ENCODE measurements around the gene ADGRL3.
"Not testable (repeated sequence)": the region's sequence is repeated elsewhere in the genome, so short reads cannot be mapped to it uniquely, and the experiment has no call there.

The ADGRL3 gene

DNA sequence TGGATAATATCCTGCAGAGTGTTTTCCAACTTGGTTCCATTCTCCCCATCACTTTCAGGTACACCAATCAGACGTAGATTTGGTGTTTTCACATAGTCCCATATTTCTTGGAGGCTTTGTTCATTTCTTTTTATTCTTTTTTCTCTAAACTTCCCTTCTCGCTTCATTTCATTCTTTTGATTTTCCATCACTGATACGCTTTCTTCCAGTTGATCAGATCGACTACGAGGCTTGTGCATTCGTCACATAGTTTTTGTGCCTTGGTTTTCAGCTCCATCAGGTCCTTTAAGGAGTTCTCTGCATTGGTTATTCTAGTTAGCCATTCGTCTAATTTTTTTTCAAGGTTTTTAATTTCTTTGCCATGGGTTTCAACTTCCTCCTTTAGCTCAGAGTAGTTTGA is 559.1 kb downstream of the ADGRL3 start:
- not testable (repeated sequence) for H2AFZ ChIP-seq (ENCODE audit: low read length, unreplicated experiment); H3K4me1 ChIP-seq (ENCODE audit: control insufficient read depth, insufficient read depth, low read length, unreplicated experiment); H3K36me3 ChIP-seq (ENCODE audit: insufficient read depth, low read length); H3K4me3 ChIP-seq (ENCODE audit: low read depth, low read length); H3K27ac ChIP-seq (ENCODE audit: low read depth, low read length); H3K27me3 ChIP-seq (ENCODE audit: insufficient read depth, low read length); H3K79me2 ChIP-seq (ENCODE audit: control insufficient read depth, insufficient read depth, low read length, unreplicated experiment)

DNA sequence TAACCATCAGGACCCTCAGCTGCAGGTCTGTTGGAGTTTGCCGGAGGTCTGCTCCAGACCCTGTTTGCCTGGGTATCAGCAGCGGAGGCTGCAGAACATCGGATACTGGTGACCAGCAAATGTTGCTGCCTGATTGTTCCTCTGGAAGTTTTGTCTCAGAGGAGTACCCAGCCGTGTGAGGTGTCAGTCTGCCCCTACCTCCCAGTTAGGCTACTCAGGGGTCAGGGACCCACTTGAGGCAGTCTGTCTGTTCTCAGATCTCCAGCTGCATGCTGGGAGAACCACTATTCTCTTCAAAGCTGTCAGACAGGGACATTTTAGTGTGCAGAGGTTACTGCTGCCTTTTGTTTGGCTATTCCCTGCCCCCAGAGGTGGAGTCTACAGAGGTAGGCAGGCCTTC is 559.8 kb downstream of the ADGRL3 start:
- not testable (repeated sequence) for H3K4me1 ChIP-seq (ENCODE audit: control insufficient read depth, insufficient read depth, low read length, unreplicated experiment); H2AFZ ChIP-seq (ENCODE audit: low read length, unreplicated experiment); H3K36me3 ChIP-seq (ENCODE audit: insufficient read depth, low read length); H3K79me2 ChIP-seq (ENCODE audit: control insufficient read depth, insufficient read depth, low read length, unreplicated experiment); H3K27ac ChIP-seq (ENCODE audit: low read depth, low read length); H3K27me3 ChIP-seq (ENCODE audit: insufficient read depth, low read length); H3K4me3 ChIP-seq (ENCODE audit: low read depth, low read length)

DNA sequence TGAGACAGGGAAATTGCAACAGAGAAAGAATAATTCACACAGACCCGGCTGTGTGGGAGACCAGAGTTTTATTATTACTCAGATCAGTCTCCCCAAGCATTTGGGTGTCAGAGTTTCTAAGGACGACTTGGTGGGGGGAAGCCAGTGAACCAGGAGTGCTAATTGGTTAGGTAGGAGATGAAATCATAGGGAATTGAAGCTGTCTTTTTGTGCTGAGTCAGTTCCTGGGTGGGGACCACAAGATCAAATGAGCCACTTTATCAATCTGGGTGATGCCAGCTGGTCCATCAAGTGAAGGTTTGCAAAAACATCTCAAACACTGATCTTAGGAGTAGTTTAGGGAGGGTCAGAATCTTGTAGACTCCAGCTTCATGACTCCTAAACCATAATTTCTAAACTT is 560.7 kb downstream of the ADGRL3 start:
- Histone ChIP-seq H2AFZ (ENCODE audit: low read length, unreplicated experiment) (no peak overlapping the region), H3K4me1 (ENCODE audit: control insufficient read depth, insufficient read depth, low read length, unreplicated experiment) (no peaks in the 10 kb centered on the region), H3K27ac (ENCODE audit: low read depth, low read length) (no peak overlapping the region), H3K36me3 (ENCODE audit: insufficient read depth, low read length) (no peaks in the 10 kb centered on the region), H3K4me3 (ENCODE audit: low read depth, low read length) (no peak overlapping the region), H3K79me2 (ENCODE audit: control insufficient read depth, insufficient read depth, low read length, unreplicated experiment) (no peaks in the 10 kb centered on the region), H3K27me3 (ENCODE audit: insufficient read depth, low read length) (no peaks in the 10 kb centered on the region)

DNA sequence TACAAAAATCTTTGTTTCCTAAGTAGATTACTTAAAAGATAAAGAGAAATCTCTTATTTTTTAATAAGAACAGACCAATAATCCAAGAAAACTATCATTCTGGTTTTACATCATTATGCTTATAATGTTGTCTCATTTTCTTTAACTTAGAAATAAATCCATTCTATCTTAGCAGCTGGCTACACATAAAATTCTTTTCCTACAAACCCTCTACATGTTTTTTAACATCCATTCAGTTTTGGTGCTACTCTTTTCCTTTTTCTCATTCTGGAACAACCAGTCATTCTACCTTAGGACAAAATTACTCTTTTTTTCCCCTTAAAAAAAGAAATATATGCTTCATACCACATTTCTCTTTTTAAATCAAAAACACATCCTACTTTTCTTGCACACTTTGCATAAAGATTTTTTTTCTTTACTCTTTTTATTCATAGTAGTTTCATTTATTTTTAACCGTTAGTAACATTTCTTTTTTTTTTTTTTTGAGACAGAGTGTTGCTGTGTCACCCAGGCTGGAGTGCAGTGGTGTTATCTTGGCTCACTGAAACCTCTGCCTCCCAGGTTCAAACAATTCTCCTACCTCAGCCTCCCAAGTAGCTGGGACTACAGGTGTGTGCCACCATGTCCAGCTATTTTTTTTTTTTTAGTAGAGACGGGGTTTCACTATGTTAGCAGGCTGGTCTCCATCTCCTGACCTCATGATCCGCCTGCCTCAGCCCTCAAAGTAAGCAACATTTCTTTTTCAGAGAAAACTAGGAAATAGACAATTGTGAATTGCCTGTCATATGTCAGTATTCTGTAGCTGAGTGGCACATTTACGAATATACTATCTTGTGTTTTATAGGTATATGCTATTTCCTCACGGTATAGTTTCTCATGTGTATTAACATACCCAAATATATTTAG is 562.8 kb downstream of the ADGRL3 start:
- no peak overlapping the region for H3K27ac ChIP-seq (ENCODE audit: low read depth, low read length)
- H3K27me3 ChIP-seq (ENCODE audit: insufficient read depth, low read length): no peaks in the 10 kb centered on the region
- H3K4me1 ChIP-seq (ENCODE audit: control insufficient read depth, insufficient read depth, low read length, unreplicated experiment): no peaks in the 10 kb centered on the region
- no peaks in the 10 kb centered on the region for H3K36me3 ChIP-seq (ENCODE audit: insufficient read depth, low read length)
- no peak overlapping the region for H3K4me3 ChIP-seq (ENCODE audit: low read depth, low read length)
- no peak overlapping the region for H2AFZ ChIP-seq (ENCODE audit: low read length, unreplicated experiment)
- H3K79me2 ChIP-seq (ENCODE audit: control insufficient read depth, insufficient read depth, low read length, unreplicated experiment): no peaks in the 10 kb centered on the region

DNA sequence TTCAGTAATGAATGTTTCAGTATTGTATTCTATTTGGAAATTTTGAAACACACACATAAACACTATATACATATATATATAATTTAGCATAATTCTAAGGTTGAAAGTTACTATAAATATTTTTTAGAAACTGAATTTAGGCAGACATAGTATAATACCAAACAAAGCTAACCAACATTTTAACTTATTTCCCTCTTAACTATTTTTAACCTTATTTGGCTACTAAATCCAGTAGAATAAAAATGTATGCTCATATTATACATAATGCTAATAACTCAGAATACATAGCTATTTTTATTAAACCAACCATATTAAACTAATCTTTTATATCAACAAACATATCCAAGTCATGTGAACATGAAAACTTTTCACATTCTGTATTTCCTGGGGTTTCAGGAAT is 563.6 kb downstream of the ADGRL3 start:
- Histone ChIP-seq H3K79me2 (ENCODE audit: control insufficient read depth, insufficient read depth, low read length, unreplicated experiment) (no peaks in the 10 kb centered on the region), H3K4me3 (ENCODE audit: low read depth, low read length) (no peak overlapping the region), H3K27ac (ENCODE audit: low read depth, low read length) (no peak overlapping the region), H3K27me3 (ENCODE audit: insufficient read depth, low read length) (no peaks in the 10 kb centered on the region), H3K36me3 (ENCODE audit: insufficient read depth, low read length) (no peaks in the 10 kb centered on the region), H3K4me1 (ENCODE audit: control insufficient read depth, insufficient read depth, low read length, unreplicated experiment) (no peaks in the 10 kb centered on the region), H2AFZ (ENCODE audit: low read length, unreplicated experiment) (no peak overlapping the region)

DNA sequence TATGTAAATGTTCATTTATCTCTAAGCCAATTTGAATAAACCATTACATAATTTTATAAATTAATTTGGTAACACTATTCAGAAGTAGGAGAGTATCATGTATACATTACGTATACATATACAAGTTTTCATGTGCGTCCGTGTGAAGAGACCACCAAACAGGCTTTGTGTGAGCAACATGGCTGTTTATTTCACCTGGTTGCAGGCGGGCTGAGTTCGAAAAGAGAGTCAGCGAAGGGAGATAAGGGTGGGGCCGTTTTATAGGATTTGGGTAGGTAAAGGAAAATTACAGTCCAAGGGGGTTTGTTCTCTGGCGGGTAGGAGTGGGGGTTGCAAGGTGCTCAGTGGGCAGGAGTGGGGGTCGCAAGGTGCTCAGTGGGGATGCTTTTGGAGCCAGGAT is 564.0 kb downstream of the ADGRL3 start:
- H3K4me1 ChIP-seq (ENCODE audit: control insufficient read depth, insufficient read depth, low read length, unreplicated experiment); H3K4me3 ChIP-seq (ENCODE audit: low read depth, low read length); H3K27ac ChIP-seq (ENCODE audit: low read depth, low read length); H3K36me3 ChIP-seq (ENCODE audit: insufficient read depth, low read length); H3K27me3 ChIP-seq (ENCODE audit: insufficient read depth, low read length); H2AFZ ChIP-seq (ENCODE audit: low read length, unreplicated experiment); H3K79me2 ChIP-seq (ENCODE audit: control insufficient read depth, insufficient read depth, low read length, unreplicated experiment): not testable (repeated sequence)

DNA sequence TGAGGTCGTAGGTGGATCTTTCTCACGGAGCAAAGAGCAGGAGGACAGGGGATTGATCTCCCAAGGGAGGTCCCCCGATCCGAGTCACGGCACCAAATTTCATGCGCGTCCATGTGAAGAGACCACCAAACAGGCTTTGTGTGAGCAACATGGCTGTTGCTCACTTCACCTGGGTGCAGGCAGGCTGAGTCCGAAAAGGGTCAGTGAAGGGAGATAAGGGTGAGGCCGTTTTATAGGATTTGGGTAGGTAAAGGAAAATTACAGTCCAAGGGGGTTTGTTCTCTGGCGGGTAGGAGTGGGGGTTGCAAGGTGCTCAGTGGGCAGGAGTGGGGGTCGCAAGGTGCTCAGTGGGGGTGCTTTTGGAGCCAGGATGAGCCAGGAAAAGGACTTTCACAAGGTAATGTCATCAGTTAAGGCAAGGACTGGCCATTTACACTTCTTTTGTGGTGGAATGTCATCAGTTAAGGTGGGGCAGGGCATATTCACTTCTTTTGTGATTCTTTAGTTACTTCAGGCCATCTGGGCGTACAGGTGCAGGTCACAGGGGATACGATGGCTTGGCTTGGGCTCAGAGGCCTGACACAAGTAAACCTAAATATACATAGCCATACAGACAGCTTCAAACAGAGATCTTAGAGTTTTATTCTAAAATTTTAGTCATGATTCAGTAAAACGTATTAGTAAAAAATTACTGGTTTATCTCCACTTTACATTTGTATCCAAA is 569.5 kb downstream of the ADGRL3 start:
- H3K4me3 ChIP-seq (ENCODE audit: low read depth, low read length): not testable (repeated sequence)

DNA sequence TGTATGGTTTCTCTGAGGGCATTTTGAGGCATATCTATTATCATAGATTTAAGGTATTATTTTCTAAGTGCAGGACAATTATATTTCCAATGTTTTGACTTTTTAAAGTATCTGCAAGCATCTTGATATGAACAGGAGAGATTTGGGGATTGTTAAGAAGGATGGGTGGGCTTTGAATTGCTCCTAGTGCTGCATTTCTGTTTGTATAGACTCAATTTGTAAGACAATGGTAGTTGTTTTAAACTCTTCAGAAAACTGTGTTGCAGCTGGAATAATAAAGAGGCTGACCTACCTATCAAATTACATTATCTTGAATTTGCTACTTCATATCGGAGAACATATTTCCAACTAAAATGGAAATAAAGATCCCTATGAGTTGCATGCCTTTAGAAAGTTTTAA is 570.3 kb downstream of the ADGRL3 start:
- Histone ChIP-seq H3K4me1 (ENCODE audit: control insufficient read depth, insufficient read depth, low read length, unreplicated experiment) (no peaks in the 10 kb centered on the region), H3K27me3 (ENCODE audit: insufficient read depth, low read length) (no peaks in the 10 kb centered on the region), H3K4me3 (ENCODE audit: low read depth, low read length) (no peak overlapping the region), H3K27ac (ENCODE audit: low read depth, low read length) (no peak overlapping the region), H2AFZ (ENCODE audit: low read length, unreplicated experiment) (no peak overlapping the region), H3K36me3 (ENCODE audit: insufficient read depth, low read length) (no peaks in the 10 kb centered on the region), H3K79me2 (ENCODE audit: control insufficient read depth, insufficient read depth, low read length, unreplicated experiment) (no peaks in the 10 kb centered on the region)

More for the DNA sequence above, 569.5 kb downstream of the ADGRL3 start:
- not testable (repeated sequence) for H3K27me3 ChIP-seq (ENCODE audit: insufficient read depth, low read length); H2AFZ ChIP-seq (ENCODE audit: low read length, unreplicated experiment); H3K27ac ChIP-seq (ENCODE audit: low read depth, low read length); H3K4me1 ChIP-seq (ENCODE audit: control insufficient read depth, insufficient read depth, low read length, unreplicated experiment); H3K79me2 ChIP-seq (ENCODE audit: control insufficient read depth, insufficient read depth, low read length, unreplicated experiment); H3K36me3 ChIP-seq (ENCODE audit: insufficient read depth, low read length)

DNA sequence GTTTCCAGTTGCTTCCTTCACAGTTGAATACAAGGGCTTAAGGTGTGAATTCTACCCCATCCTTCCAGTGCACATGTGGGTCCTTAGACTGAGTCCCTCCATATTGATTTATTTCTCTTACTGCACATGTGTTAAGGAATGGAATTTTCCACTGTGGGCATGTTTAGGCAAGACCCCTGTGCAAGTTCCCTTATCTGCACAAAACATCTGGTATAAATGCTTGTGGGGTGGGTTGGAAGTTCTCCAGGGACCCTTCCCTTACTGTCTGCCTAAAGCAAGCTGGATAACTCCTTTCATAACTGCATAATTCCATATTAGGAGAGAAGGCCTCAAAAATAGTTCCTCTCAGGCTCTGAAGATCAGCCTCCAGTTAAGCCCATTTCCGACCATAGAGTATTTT is 570.9 kb downstream of the ADGRL3 start:
- H3K27me3 ChIP-seq (ENCODE audit: insufficient read depth, low read length): no peaks in the 10 kb centered on the region
- no peaks in the 10 kb centered on the region for H3K4me1 ChIP-seq (ENCODE audit: control insufficient read depth, insufficient read depth, low read length, unreplicated experiment)
- H3K27ac ChIP-seq (ENCODE audit: low read depth, low read length): no peak overlapping the region
- H3K79me2 ChIP-seq (ENCODE audit: control insufficient read depth, insufficient read depth, low read length, unreplicated experiment): no peaks in the 10 kb centered on the region
- no peak overlapping the region for H3K4me3 ChIP-seq (ENCODE audit: low read depth, low read length)
- no peak overlapping the region for H2AFZ ChIP-seq (ENCODE audit: low read length, unreplicated experiment)
- no peaks in the 10 kb centered on the region for H3K36me3 ChIP-seq (ENCODE audit: insufficient read depth, low read length)

DNA sequence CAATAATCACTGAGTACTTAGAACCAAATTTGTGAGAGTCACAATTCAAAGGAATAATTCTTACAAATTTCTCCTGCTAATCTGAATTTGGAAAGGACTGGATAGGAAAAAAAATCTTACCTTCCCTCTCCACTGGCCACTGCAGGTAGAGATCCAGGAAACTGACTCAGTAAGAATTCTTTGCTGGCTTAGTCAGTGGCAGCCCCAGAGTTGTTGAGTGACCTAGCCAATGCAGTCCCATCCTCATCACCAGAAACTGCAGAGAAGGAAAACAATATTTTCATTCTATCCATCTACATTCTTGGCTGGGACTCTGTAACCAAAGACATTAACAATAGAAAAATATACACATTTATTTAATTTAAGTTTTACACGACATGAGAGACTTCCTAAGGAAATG is 572.0 kb downstream of the ADGRL3 start:
- H2AFZ ChIP-seq (ENCODE audit: low read length, unreplicated experiment): no peak overlapping the region
- no peak overlapping the region for H3K4me3 ChIP-seq (ENCODE audit: low read depth, low read length)
- no peaks in the 10 kb centered on the region for H3K36me3 ChIP-seq (ENCODE audit: insufficient read depth, low read length)
- H3K27me3 ChIP-seq (ENCODE audit: insufficient read depth, low read length): no peaks in the 10 kb centered on the region
- no peaks in the 10 kb centered on the region for H3K4me1 ChIP-seq (ENCODE audit: control insufficient read depth, insufficient read depth, low read length, unreplicated experiment)
- H3K27ac ChIP-seq (ENCODE audit: low read depth, low read length): no peak overlapping the region
- no peaks in the 10 kb centered on the region for H3K79me2 ChIP-seq (ENCODE audit: control insufficient read depth, insufficient read depth, low read length, unreplicated experiment)

DNA sequence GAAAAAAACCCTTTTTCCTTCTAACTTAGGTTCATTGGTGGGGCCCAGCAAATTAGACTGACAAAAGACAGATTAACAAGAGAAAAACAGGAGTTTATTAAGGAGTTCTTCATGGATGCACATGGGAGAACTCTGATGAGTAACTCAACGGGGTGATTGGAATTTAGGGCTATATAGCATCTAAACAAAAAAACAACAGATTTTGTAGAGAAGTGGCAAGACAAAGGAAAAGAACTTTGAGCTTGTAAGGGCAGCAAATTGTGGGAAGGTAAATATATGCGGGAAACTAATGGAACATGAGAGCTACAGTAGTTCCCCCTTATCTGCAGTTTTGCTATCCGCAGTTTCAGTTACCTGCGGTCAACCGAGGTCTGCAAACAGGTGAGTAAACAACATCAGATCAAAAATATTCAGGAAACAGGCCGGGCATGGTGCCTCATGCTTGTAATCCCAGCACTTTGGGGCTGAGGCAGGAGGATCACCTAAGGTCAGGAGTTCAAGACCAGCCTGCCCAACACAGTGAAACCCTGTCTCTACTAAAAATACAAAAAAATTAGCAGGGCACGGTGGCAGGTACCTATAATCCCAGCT is 573.6 kb downstream of the ADGRL3 start:
- H3K27ac ChIP-seq (ENCODE audit: low read depth, low read length): no peak overlapping the region
- no peaks in the 10 kb centered on the region for H3K36me3 ChIP-seq (ENCODE audit: insufficient read depth, low read length)
- no peaks in the 10 kb centered on the region for H3K27me3 ChIP-seq (ENCODE audit: insufficient read depth, low read length)
- H3K4me3 ChIP-seq (ENCODE audit: low read depth, low read length): no peak overlapping the region
- H2AFZ ChIP-seq (ENCODE audit: low read length, unreplicated experiment): no peak overlapping the region
- H3K79me2 ChIP-seq (ENCODE audit: control insufficient read depth, insufficient read depth, low read length, unreplicated experiment): no peaks in the 10 kb centered on the region
- no peaks in the 10 kb centered on the region for H3K4me1 ChIP-seq (ENCODE audit: control insufficient read depth, insufficient read depth, low read length, unreplicated experiment)

Data from ACC112 (cell line).